ENCODE data around the gene ZNF606.

ZNF606 gene

DNA sequence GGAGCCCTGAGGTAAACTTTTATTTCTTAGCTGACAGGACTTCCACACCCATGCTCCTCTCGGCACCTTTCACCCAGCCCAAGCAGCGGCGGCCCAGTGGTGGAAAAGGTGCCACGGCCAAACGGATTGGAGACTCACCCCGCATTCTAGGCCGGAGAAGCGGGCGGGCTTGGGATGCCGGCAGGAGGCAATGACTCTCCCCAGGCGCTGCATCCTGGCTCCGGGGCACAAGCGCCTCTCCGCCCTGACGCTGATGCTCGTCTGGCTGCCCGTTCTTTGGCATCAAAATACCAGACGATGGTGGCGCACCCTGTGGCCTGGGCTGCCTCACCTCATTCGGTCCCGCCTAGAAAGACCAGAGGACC is 6.7 kb upstream of the ZNF606 start:
- TF ChIP-seq, protein P1, sequence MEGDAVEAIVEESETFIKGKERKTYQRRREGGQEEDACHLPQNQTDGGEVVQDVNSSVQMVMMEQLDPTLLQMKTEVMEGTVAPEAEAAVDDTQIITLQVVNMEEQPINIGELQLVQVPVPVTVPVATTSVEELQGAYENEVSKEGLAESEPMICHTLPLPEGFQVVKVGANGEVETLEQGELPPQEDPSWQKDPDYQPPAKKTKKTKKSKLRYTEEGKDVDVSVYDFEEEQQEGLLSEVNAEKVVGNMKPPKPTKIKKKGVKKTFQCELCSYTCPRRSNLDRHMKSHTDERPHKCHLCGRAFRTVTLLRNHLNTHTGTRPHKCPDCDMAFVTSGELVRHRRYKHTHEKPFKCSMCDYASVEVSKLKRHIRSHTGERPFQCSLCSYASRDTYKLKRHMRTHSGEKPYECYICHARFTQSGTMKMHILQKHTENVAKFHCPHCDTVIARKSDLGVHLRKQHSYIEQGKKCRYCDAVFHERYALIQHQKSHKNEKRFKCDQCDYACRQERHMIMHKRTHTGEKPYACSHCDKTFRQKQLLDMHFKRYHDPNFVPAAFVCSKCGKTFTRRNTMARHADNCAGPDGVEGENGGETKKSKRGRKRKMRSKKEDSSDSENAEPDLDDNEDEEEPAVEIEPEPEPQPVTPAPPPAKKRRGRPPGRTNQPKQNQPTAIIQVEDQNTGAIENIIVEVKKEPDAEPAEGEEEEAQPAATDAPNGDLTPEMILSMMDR (IDR thresholded peaks at IDR 0.05), result no peak

DNA sequence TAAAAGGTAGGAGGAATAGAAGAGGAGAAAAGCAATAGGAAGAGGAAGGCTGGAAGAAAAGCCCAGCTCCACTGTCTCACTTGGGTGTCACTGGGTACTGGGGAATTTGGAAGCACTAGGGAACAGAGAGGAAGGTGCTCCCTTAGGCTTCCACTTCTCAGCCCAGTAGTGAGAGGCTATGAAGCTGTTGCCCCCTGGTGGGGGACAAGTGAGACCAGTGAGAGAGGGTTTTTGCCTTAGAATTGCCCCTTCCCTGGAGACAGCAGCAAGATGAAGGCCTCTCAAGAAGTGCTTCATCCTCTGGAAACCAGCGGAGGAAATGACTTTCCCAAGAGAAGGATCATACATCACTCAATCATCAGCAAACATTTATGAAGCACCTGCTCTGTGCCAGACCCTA is 4.7 kb upstream of the ZNF606 start:
- TF ChIP-seq, protein P1 (IDR thresholded peaks at IDR 0.05), result no peak

DNA sequence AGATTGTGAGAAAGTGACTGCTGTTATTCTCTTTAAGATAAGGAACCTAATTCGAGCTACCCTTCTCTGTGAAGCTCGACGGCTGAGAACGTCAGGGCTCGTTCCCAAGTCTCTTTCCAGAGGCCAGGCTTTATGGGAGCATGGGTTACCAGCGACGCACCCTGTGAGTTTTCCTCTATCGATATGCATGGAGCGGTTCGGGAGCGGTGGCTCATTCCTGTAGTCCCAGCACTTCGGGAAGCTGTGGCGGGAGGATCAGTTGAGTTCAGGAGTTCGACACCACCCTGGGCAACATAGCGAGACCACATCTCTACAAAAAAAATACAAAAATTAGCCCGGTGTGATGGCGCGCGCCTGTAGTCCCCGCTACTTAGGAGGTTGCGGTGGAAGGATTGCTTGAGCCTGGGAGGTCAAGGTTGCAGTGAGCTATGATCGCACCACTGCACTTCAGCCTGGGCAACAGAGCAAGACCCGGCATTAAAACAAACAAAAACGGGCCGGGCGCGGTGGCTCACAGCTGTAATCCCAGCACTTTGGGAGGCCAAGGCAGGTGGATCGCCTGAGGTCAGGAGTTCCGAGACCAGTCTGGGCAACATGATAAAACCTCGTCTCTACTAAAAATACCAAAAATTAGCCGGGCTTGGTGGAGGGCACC is 681 bp upstream of the ZNF606 start:
- TF ChIP-seq, protein P1 (IDR thresholded peaks at IDR 0.05), result no peak

DNA sequence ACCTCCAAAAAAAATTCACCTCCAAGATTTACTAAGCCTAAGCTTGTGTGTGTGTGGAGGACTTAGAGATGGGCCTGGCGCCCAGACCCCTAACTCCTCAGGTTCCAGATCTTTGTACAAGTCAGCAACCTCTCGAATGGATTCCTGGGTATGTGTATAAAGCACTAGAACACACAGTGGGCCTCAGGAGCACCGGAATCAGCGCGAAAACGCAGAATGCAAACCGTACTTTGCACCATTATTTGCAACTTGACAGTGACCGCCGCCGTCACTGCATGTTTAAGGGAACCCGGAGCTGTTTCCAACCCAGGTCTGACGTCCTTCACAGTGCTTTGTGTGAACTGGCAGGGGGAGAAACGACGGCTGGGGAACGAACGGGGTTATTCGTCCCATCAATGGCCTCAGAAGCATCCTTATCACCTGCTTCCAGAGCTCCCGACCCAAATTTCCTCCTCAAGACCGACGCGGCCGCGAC is 688 bp downstream of the ZNF606 start:
- TF ChIP-seq, protein P1 (IDR thresholded peaks at IDR 0.05), result no peak

DNA sequence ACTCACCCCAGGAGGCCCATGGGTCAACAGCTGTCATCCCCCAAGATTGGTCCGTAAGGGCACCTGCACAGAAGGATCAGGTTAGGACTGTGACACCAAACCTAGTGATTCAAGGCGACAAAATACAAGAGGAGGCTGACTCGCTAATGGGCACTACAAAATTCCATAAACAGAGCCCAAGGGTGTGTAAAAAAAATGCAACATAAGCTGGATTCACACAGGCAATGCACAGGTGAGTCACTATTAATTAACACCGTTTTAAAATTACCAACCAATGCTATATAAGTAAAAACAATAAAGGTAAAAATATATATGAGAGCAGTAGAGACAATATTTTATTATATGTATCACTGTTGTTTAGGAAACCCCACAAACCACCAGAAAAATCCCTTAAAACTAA is 1.9 kb downstream of the ZNF606 start:
- TF ChIP-seq, protein P1 (IDR thresholded peaks at IDR 0.05), result no peak

GRCh38 chr19:57992841-57993240 is 9.8 kb downstream of the ZNF606 start:
- TF ChIP-seq, protein P1 (IDR thresholded peaks at IDR 0.05), result no peak

GRCh38 chr19:57978586-57979289 is 23.9 kb downstream of the ZNF606 start:
- TF ChIP-seq, protein P1 (IDR thresholded peaks at IDR 0.05), result no peak
